ENCODE data around the gene ATP6V1C2. TPM values are rescaled to one million over a fixed set of nuclear protein-coding genes. Genes with fewer than 3 reads are reported as not detected.

ATP6V1C2 gene
- total RNA-seq, 2 experiments from 2014 or later = not detected

- H3K27ac Mint-ChIP-seq = no peak overlapping the region
- H3K4me3 Mint-ChIP-seq = no peak overlapping the region
- H3K36me3 ChIP-seq (ENCODE audit: insufficient read depth, low read length) = peaks cover 32% of the 10 kb centered on the region
- intact Hi-C loops (cut with DNase I, micrococcal nuclease) = no loop called here
- no peaks in the 10 kb centered on the region for H3K27me3 ChIP-seq (ENCODE audit: control insufficient read depth in 1 of 2, insufficient read depth in 2 of 2, low read length in 2 of 2)
- no peaks in the 10 kb centered on the region for H3K9me3 Mint-ChIP-seq
- H3K27ac ChIP-seq (ENCODE audit: low read depth in 1 of 2, low read length in 2 of 2) = no peak overlapping the region
- peaks cover 0 to 5% of the 10 kb centered on the region in 2 experiments for H3K9me3 ChIP-seq (ENCODE audit: control insufficient read depth in 1 of 2, insufficient read depth in 1 of 2, low read length in 2 of 2)
- TF ChIP-seq CTCF (IDR thresholded peaks at IDR 0.05) = no peak
- no peaks in the 10 kb centered on the region for H3K4me1 Mint-ChIP-seq (ENCODE audit: low read depth)
- POLR2A ChIA-PET = no interaction called here
- H3K36me3 Mint-ChIP-seq (ENCODE audit: low read depth) = peaks cover 18% of the 10 kb centered on the region
- no peak overlapping the region for H3K4me3 ChIP-seq (ENCODE audit: low read length)
- DNase-seq (no peak), ATAC-seq (ENCODE audit: poor library complexity) (no peak)
- H3K27me3 Mint-ChIP-seq = no peaks in the 10 kb centered on the region
- no peaks in the 10 kb centered on the region for H3K4me1 ChIP-seq (ENCODE audit: insufficient read depth, low read length)
- CTCF ChIA-PET = no interaction called here
Observed at GRCh38 chr2:10777111-10777841, 55.8 kb downstream of the ATP6V1C2 start.

- no peaks in the 10 kb centered on the region for H3K27me3 ChIP-seq (ENCODE audit: control insufficient read depth in 1 of 2, insufficient read depth in 2 of 2, low read length in 2 of 2)
- intact Hi-C loops (cut with DNase I, micrococcal nuclease) = no loop called here
- DNase-seq (no peak), ATAC-seq (ENCODE audit: poor library complexity) (no peak)
- no peak overlapping the region for H3K27ac ChIP-seq (ENCODE audit: low read depth in 1 of 2, low read length in 2 of 2)
- CTCF ChIA-PET = no interaction called here
- no peak overlapping the region for H3K27ac Mint-ChIP-seq
- H3K4me1 Mint-ChIP-seq (ENCODE audit: low read depth) = no peaks in the 10 kb centered on the region
- H3K9me3 Mint-ChIP-seq = no peaks in the 10 kb centered on the region
- H3K4me1 ChIP-seq (ENCODE audit: insufficient read depth, low read length) = no peaks in the 10 kb centered on the region
- peaks cover 0 to 5% of the 10 kb centered on the region in 2 experiments for H3K9me3 ChIP-seq (ENCODE audit: control insufficient read depth in 1 of 2, insufficient read depth in 1 of 2, low read length in 2 of 2)
- H3K36me3 Mint-ChIP-seq (ENCODE audit: low read depth) = peaks cover 26% of the 10 kb centered on the region
- H3K36me3 ChIP-seq (ENCODE audit: insufficient read depth, low read length) = peaks cover 37% of the 10 kb centered on the region
- H3K27me3 Mint-ChIP-seq = no peaks in the 10 kb centered on the region
- H3K4me3 ChIP-seq (ENCODE audit: low read length) = no peak overlapping the region
- POLR2A ChIA-PET = no interaction called here
- H3K4me3 Mint-ChIP-seq = no peak overlapping the region
- no peak for TF ChIP-seq CTCF (IDR thresholded peaks at IDR 0.05)
Observed at GRCh38 chr2:10777842-10778723, 56.7 kb downstream of the ATP6V1C2 start.

- Mint-ChIP-seq H3K27me3 (no peaks in the 10 kb centered on the region), H3K9me3 (no peaks in the 10 kb centered on the region), H3K4me3 (no peak overlapping the region), H3K4me1 (ENCODE audit: low read depth) (no peaks in the 10 kb centered on the region), H3K36me3 (ENCODE audit: low read depth) (peaks cover 32% of the 10 kb centered on the region), H3K27ac (no peak overlapping the region)
- Histone ChIP-seq H3K36me3 (ENCODE audit: insufficient read depth, low read length) (peaks cover 43% of the 10 kb centered on the region), H3K4me1 (ENCODE audit: insufficient read depth, low read length) (no peaks in the 10 kb centered on the region), H3K9me3 (ENCODE audit: control insufficient read depth in 1 of 2, insufficient read depth in 1 of 2, low read length in 2 of 2) (peaks cover 0 to 5% of the 10 kb centered on the region in 2 experiments), H3K27ac (ENCODE audit: low read depth in 1 of 2, low read length in 2 of 2) (no peak overlapping the region), H3K4me3 (ENCODE audit: low read length) (no peak overlapping the region), H3K27me3 (ENCODE audit: control insufficient read depth in 1 of 2, insufficient read depth in 2 of 2, low read length in 2 of 2) (no peaks in the 10 kb centered on the region)
- intact Hi-C loops (cut with DNase I, micrococcal nuclease) = no loop called here
- ATAC-seq (ENCODE audit: poor library complexity) (no peak), DNase-seq (no peak)
- ChIA-PET POLR2A (interaction anchor here (0.7 kb wide), 1 partner anchor 9 kb away, joined by 4 read pairs; no protein-coding TSS in a partner anchor), CTCF (no interaction called here)
- TF ChIP-seq CTCF (IDR thresholded peaks at IDR 0.05) = no peak
Observed at GRCh38 chr2:10778724-10779115, 57.3 kb downstream of the ATP6V1C2 start.
